ENCODE data around the gene CPXM2.

DNA sequence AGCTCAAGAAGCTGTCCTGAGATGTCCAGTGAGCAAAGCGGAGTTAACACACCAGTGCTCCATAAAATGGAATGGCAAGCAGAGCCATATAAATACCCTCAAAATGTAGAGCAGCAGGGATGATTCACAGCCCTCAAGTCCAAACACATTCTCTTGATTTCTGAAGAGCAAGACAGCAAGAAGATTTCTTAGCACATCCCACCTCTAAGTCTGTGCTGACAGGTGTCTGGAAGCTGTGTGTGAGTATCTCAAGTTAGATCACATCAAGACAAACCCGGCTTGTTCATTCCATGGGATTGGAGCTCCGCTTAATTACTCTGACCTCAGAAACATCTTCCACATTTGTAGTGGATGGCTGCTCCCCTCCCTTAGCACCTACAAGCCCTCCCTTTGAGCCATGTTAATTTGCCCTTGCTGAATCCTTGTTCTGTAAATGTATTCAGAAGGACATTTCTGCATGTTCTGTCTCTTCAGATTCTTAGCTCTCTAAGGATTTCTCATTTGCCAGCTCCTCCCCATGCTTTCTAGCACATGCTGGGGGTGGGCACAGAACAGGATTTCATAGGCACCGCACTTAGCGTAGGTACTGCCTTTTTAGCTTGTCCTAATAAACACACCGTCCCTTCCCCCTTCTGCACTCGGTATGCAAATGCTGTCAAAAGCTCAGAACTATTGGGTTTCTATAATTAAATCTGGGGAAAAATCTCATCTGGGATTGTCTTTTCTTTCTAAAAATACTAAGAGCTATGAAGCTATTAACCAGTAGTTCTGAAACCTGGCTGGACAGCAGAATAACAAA, 112.7 kb downstream of the CPXM2 start:
- TF ChIP-seq, protein P1, sequence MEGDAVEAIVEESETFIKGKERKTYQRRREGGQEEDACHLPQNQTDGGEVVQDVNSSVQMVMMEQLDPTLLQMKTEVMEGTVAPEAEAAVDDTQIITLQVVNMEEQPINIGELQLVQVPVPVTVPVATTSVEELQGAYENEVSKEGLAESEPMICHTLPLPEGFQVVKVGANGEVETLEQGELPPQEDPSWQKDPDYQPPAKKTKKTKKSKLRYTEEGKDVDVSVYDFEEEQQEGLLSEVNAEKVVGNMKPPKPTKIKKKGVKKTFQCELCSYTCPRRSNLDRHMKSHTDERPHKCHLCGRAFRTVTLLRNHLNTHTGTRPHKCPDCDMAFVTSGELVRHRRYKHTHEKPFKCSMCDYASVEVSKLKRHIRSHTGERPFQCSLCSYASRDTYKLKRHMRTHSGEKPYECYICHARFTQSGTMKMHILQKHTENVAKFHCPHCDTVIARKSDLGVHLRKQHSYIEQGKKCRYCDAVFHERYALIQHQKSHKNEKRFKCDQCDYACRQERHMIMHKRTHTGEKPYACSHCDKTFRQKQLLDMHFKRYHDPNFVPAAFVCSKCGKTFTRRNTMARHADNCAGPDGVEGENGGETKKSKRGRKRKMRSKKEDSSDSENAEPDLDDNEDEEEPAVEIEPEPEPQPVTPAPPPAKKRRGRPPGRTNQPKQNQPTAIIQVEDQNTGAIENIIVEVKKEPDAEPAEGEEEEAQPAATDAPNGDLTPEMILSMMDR (IDR thresholded peaks at IDR 0.05; ENCODE audit: insufficient read depth, low read length) = no peak
- no peak for TF ChIP-seq REST (IDR thresholded peaks at IDR 0.05; ENCODE audit: insufficient replicate concordance, low read depth)
